ENCODE data around the gene U2SURP. TPM values are rescaled to one million over a fixed set of nuclear protein-coding genes. Genes with fewer than 3 reads are reported as not detected.
"Not testable (repeated sequence)": the region's sequence is repeated elsewhere in the genome, so short reads cannot be mapped to it uniquely, and the experiment has no call there.

The U2SURP gene
- total RNA-seq, 3 donors from 2014 or later (not counting 1 experiment from before 2014, with no cell fraction given), result 165 to 179 (median 172) TPM

DNA sequence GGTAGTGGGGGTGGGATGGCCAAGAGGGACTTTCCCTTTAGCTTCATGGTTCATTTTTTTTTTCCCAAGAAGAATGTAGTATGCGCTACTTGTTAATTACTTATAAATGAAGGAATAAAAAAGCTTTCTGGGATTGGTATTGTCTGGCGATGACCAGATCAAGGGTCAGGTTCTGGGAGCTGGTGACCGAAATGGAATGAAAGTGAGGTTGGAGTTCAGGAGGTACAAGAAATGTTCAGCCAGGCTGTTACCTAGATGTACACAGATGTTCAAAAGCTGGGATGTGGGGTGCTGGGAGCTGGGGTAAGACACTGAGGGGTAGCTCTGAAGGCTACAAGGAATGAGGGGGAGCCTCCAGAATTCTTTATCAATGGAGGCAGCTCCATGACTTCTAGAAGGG, 17.1 kb upstream of the U2SURP start:
- ATAC-seq (no peak), DNase-seq (no peak)
- no peaks in the 10 kb centered on the region for H3K4me1 ChIP-seq (ENCODE audit: control insufficient read depth, insufficient read depth, low read length)
- Mint-ChIP-seq H3K27me3 (ENCODE audit: low read depth in 2 of 2) (peaks cover 24 to 35% of the 10 kb centered on the region in 2 donors), H3K27ac (no peak overlapping the region), H3K4me3 (no peak overlapping the region), H3K4me1 (no peaks in the 10 kb centered on the region), H3K36me3 (no peaks in the 10 kb centered on the region), H3K9me3 (no peaks in the 10 kb centered on the region)
- no peak overlapping the region for H3K4me3 ChIP-seq (ENCODE audit: low read length)
- H3K27me3 ChIP-seq (ENCODE audit: control insufficient read depth, insufficient read depth, low read length), result no peaks in the 10 kb centered on the region
- H3K9me3 ChIP-seq (ENCODE audit: control insufficient read depth, insufficient read depth, low read length), result no peaks in the 10 kb centered on the region
- no peak overlapping the region for H3K27ac ChIP-seq (ENCODE audit: low read length)
- intact Hi-C loops (cut with micrococcal nuclease), result no loop called here
- WGBS (ENCODE audit: insufficient coverage), result 96% methylated on average over 3 of the region's 3 CpGs
- TF ChIP-seq, protein P1, sequence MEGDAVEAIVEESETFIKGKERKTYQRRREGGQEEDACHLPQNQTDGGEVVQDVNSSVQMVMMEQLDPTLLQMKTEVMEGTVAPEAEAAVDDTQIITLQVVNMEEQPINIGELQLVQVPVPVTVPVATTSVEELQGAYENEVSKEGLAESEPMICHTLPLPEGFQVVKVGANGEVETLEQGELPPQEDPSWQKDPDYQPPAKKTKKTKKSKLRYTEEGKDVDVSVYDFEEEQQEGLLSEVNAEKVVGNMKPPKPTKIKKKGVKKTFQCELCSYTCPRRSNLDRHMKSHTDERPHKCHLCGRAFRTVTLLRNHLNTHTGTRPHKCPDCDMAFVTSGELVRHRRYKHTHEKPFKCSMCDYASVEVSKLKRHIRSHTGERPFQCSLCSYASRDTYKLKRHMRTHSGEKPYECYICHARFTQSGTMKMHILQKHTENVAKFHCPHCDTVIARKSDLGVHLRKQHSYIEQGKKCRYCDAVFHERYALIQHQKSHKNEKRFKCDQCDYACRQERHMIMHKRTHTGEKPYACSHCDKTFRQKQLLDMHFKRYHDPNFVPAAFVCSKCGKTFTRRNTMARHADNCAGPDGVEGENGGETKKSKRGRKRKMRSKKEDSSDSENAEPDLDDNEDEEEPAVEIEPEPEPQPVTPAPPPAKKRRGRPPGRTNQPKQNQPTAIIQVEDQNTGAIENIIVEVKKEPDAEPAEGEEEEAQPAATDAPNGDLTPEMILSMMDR (IDR thresholded peaks at IDR 0.05), result no peak
- no peaks in the 10 kb centered on the region for H3K36me3 ChIP-seq (ENCODE audit: control insufficient read depth, insufficient read depth, low read length)

DNA sequence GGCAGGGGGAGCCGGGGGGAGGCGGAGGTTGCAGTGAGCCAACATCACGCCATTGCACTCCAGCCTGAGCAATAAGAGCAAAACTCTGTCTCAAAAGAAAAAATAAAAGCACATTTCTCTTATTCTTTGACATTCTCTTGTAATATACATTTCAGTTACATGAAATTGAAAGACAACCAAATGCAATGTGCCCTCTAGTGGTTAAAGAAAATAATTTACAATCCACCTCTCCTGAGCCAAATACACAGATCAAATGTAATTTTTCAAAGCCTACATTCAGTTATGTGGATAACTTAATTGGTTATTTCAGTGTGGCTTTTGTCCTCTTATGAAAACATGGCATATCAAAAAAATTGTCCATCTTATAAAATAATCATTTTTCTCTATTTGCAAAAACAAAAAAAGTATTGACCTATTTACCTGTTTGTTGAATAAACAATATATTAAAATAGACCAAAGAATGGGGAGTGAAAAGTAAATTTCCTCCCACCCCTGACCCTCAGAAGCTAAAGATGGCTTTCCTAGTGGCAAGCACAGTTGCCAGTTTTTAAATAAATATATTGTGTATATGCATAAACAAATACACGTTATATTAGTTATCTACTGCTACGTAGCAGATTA, 14.2 kb upstream of the U2SURP start:
- Histone ChIP-seq H3K4me3 (ENCODE audit: low read length) (no peak overlapping the region), H3K4me1 (ENCODE audit: control insufficient read depth, insufficient read depth, low read length) (no peaks in the 10 kb centered on the region), H3K27ac (ENCODE audit: low read length) (no peak overlapping the region), H3K27me3 (ENCODE audit: control insufficient read depth, insufficient read depth, low read length) (no peaks in the 10 kb centered on the region), H3K9me3 (ENCODE audit: control insufficient read depth, insufficient read depth, low read length) (no peaks in the 10 kb centered on the region), H3K36me3 (ENCODE audit: control insufficient read depth, insufficient read depth, low read length) (no peaks in the 10 kb centered on the region)
- Mint-ChIP-seq H3K27ac (no peak overlapping the region), H3K4me3 (no peak overlapping the region), H3K27me3 (ENCODE audit: low read depth in 2 of 2) (peaks cover 21 to 23% of the 10 kb centered on the region in 2 donors), H3K4me1 (no peaks in the 10 kb centered on the region), H3K36me3 (no peaks in the 10 kb centered on the region), H3K9me3 (no peaks in the 10 kb centered on the region)
- TF ChIP-seq, protein P1 (IDR thresholded peaks at IDR 0.05), result peak; percentile 75
- 72% methylated on average over 5 of the region's 5 CpGs for WGBS (ENCODE audit: insufficient coverage)
- DNase-seq (peak in 1 of 2 donors; percentile 62), ATAC-seq (peak in 2 of 3 donors; percentile 60 to 63)
- intact Hi-C loops (cut with micrococcal nuclease), result loop anchor here (1.0 kb wide), 1 partner anchor 400 kb away; no protein-coding TSS in a partner anchor

DNA sequence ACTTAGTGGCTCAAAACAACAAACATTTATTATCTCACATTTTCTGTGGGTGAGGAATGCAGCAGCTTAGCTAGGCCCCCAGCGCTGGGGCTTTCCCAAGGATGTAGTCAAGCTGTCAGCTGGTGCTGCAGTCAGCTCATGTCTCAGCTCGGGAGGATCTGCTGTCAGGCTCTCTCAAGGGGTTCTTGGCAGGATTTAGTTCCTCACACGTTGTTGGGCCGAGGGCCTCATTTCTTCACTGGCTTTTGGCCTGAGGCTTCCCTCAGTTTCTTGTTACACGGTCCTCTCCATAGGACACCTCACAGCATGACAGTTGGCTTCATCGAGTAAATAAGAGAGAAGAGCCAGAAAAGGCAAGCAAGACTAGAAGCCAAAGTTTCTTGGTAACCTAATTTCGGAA, 13.7 kb upstream of the U2SURP start:
- Mint-ChIP-seq H3K4me3 (no peak overlapping the region), H3K9me3 (no peaks in the 10 kb centered on the region), H3K4me1 (no peaks in the 10 kb centered on the region), H3K36me3 (no peaks in the 10 kb centered on the region), H3K27ac (no peak overlapping the region), H3K27me3 (ENCODE audit: low read depth in 2 of 2) (peaks cover 17 to 20% of the 10 kb centered on the region in 2 donors)
- no peak for DNase-seq
- H3K4me1 ChIP-seq (ENCODE audit: control insufficient read depth, insufficient read depth, low read length), result no peaks in the 10 kb centered on the region
- H3K27me3 ChIP-seq (ENCODE audit: control insufficient read depth, insufficient read depth, low read length), result no peaks in the 10 kb centered on the region
- H3K36me3 ChIP-seq (ENCODE audit: control insufficient read depth, insufficient read depth, low read length), result no peaks in the 10 kb centered on the region
- TF ChIP-seq, protein P1 (IDR thresholded peaks at IDR 0.05), result no peak
- H3K27ac ChIP-seq (ENCODE audit: low read length), result no peak overlapping the region
- WGBS (ENCODE audit: insufficient coverage), result 43% methylated on average over 7 of the region's 7 CpGs
- no peaks in the 10 kb centered on the region for H3K9me3 ChIP-seq (ENCODE audit: control insufficient read depth, insufficient read depth, low read length)
- no peak overlapping the region for H3K4me3 ChIP-seq (ENCODE audit: low read length)
- intact Hi-C loops (cut with micrococcal nuclease), result loop anchor here (1.0 kb wide), 1 partner anchor 400 kb away; no protein-coding TSS in a partner anchor
- peak in 2 of 3 donors; percentile 55 to 56 for ATAC-seq

DNA sequence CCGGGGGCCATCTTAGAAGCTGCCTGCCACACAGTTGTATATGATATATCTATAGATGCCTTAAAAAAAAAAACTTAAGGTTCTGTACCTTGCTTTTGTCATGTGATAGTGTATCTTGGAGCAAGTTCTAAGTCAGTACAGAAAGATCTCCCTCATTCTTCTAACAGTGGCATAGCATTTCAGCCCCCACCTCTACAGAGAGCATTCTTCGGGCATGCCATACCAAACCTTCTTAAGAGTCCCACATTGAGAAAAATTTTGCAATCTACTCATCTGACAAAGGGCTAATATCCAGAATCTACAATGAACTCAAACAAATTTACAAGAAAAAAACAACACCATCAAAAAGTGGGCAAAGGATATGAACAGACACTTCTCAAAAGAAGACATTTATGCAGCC, 13.1 kb upstream of the U2SURP start:
- H3K36me3 Mint-ChIP-seq; H3K4me1 ChIP-seq (ENCODE audit: control insufficient read depth, insufficient read depth, low read length); H3K4me3 Mint-ChIP-seq; H3K27ac Mint-ChIP-seq; DNase-seq; H3K27me3 ChIP-seq (ENCODE audit: control insufficient read depth, insufficient read depth, low read length); H3K4me1 Mint-ChIP-seq; H3K36me3 ChIP-seq (ENCODE audit: control insufficient read depth, insufficient read depth, low read length); intact Hi-C loops (cut with micrococcal nuclease); H3K4me3 ChIP-seq (ENCODE audit: low read length); H3K27ac ChIP-seq (ENCODE audit: low read length); H3K9me3 Mint-ChIP-seq; H3K9me3 ChIP-seq (ENCODE audit: control insufficient read depth, insufficient read depth, low read length); ATAC-seq: not testable (repeated sequence)
- WGBS (ENCODE audit: insufficient coverage), result 100% methylated on average over 1 of the region's 2 CpGs
- H3K27me3 Mint-ChIP-seq (ENCODE audit: low read depth in 2 of 2), result peaks cover 15 to 21% of the 10 kb centered on the region in 2 donors

DNA sequence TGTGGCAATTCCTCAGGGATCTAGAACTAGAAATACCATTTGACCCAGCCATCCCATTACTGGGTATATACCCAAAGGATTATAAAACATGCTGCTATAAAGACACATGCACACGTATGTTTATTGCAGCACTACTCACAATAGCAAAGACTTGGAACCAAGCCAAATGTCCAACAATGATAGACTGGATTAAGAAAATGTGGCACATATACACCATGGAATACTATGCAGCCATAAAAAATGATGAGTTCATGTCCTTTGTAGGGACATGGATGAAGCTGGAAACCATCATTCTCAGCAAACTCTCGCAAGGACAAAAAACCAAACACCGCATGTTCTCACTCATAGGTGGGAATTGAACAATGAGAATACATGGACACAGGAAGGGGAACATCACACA, 12.5 kb upstream of the U2SURP start:
- H3K9me3 Mint-ChIP-seq; H3K4me1 ChIP-seq (ENCODE audit: control insufficient read depth, insufficient read depth, low read length); DNase-seq; H3K27ac ChIP-seq (ENCODE audit: low read length); H3K4me3 ChIP-seq (ENCODE audit: low read length); H3K27me3 ChIP-seq (ENCODE audit: control insufficient read depth, insufficient read depth, low read length); H3K4me3 Mint-ChIP-seq; H3K27ac Mint-ChIP-seq; ATAC-seq; intact Hi-C loops (cut with micrococcal nuclease); H3K9me3 ChIP-seq (ENCODE audit: control insufficient read depth, insufficient read depth, low read length); H3K4me1 Mint-ChIP-seq; H3K36me3 ChIP-seq (ENCODE audit: control insufficient read depth, insufficient read depth, low read length); H3K36me3 Mint-ChIP-seq: not testable (repeated sequence)
- no CpG with 5 or more reads among the region's 3 CpGs for WGBS (ENCODE audit: insufficient coverage)
- H3K27me3 Mint-ChIP-seq (ENCODE audit: low read depth in 2 of 2), result peaks cover 11 to 18% of the 10 kb centered on the region in 2 donors
